SK-N-SH treated with all-trans-retinoic acid at 6 μM for 48 hours (cell line): ENCODE results near the gene IFT80.

ENCODE experiments used
- ARNTL ChIP-seq: fragments of 450-650 bp; formaldehyde crosslinking; IDR thresholded peaks from 2 replicates; pipeline ENCODE4 v1.5.0; 2020; ENCODE audit warnings: low read depth, mild to moderate bottlenecking, moderate library complexity, borderline replicate concordance
- BACH2 ChIP-seq: fragments of 250-450 bp; sonication (Bioruptor Pico); IDR thresholded peaks from 2 replicates; pipeline ENCODE4 v1.9.0; 2021; ENCODE audit warnings: mild to moderate bottlenecking, borderline replicate concordance
- OSR1 ChIP-seq: fragments of 250-450 bp; sonication (Bioruptor Pico); IDR thresholded peaks from 2 replicates; pipeline ENCODE4 v1.8.0; 2022; ENCODE audit warnings: moderate library complexity, mild to moderate bottlenecking, inconsistent platforms
- PATZ1 ChIP-seq: fragments of 250-450 bp; sonication (Bioruptor Pico); IDR thresholded peaks from 2 replicates; pipeline ENCODE4 v1.8.0; 2020; ENCODE audit warnings: mild to moderate bottlenecking, moderate library complexity, borderline replicate concordance
- RARB ChIP-seq: fragments of 250-450 bp; sonication (Bioruptor Pico); IDR thresholded peaks from 2 replicates; pipeline ENCODE4 v1.8.0; 2021; ENCODE audit warnings: mild to moderate bottlenecking, moderate library complexity
- TCF4 ChIP-seq: fragments of 250-450 bp; sonication (Bioruptor Pico); IDR thresholded peaks from 2 replicates; pipeline ENCODE4 v1.8.0; 2021; ENCODE audit warnings: mild to moderate bottlenecking, moderate library complexity, borderline replicate concordance
- TOX ChIP-seq: fragments of 250-450 bp; sonication (Bioruptor Pico); IDR thresholded peaks from 2 replicates; pipeline ENCODE4 v1.8.0; 2021; ENCODE audit warnings: mild to moderate bottlenecking, moderate library complexity, borderline replicate concordance
- ZC3H10 ChIP-seq: fragments of 250-450 bp; sonication (Bioruptor Pico); IDR thresholded peaks from 2 replicates; pipeline ENCODE4 v1.5.1; 2021; ENCODE audit warnings: mild to moderate bottlenecking, moderate library complexity
- ZFP3 ChIP-seq: fragments of 250-450 bp; sonication (Bioruptor Pico); IDR thresholded peaks from 2 replicates; pipeline ENCODE4 v1.5.0; 2020; ENCODE audit warnings: mild to moderate bottlenecking, moderate library complexity
- ZFP30 ChIP-seq: fragments of 450-650 bp; formaldehyde crosslinking; IDR thresholded peaks from 2 replicates; pipeline ENCODE4 v1.5.0; 2022; ENCODE audit warnings: mild to moderate bottlenecking, moderate library complexity
- ZNF70 ChIP-seq: fragments of 450-650 bp; formaldehyde crosslinking; IDR thresholded peaks from 2 replicates; pipeline ENCODE4 v1.5.0; 2020; ENCODE audit warnings: mild to moderate bottlenecking, moderate library complexity
- ZNF8 ChIP-seq: fragments of 450-650 bp; formaldehyde crosslinking; IDR thresholded peaks from 2 replicates; pipeline ENCODE4 v1.5.0; 2020; ENCODE audit warnings: mild to moderate bottlenecking, moderate library complexity
- TF ChIP-seq, protein P1 (sequence below): fragments of 250-450 bp; sonication (Bioruptor Pico); IDR thresholded peaks from 2 replicates; pipeline ENCODE4 v1.8.0; 2021; ENCODE audit warnings: low read depth, mild to moderate bottlenecking, moderate library complexity, borderline replicate concordance

DNA sequence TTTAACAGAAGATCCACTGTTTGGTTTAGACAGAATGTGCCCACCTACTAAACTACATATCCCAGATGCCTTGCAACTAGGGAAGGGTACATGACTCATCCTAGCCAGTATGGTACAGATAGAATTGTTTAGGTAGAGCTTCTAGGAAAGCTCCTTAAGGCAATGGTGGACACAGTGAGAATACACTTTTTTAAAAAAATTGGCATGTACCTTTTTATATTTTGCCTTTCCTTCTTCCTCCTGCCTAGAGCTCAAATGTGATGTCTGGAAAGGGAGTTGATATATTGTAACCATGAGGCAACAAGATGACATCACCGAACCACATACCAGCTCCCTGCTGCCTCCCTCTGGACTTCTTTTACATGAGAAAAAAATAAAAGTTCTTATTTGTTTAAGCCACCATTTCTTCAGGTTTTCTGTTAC, 188.2 kb downstream of the IFT80 start:
- no peak for TF ChIP-seq ZNF8 (CRISPR knock-in tag)
- TF ChIP-seq OSR1 (CRISPR knock-in tag), result no peak
- TF ChIP-seq, protein P1, sequence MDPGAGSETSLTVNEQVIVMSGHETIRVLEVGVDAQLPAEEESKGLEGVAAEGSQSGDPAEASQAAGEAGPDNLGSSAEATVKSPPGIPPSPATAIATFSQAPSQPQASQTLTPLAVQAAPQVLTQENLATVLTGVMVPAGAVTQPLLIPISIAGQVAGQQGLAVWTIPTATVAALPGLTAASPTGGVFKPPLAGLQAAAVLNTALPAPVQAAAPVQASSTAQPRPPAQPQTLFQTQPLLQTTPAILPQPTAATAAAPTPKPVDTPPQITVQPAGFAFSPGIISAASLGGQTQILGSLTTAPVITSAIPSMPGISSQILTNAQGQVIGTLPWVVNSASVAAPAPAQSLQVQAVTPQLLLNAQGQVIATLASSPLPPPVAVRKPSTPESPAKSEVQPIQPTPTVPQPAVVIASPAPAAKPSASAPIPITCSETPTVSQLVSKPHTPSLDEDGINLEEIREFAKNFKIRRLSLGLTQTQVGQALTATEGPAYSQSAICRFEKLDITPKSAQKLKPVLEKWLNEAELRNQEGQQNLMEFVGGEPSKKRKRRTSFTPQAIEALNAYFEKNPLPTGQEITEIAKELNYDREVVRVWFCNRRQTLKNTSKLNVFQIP (CRISPR knock-in tag), result no peak
- TF ChIP-seq ZC3H10 (CRISPR knock-in tag), result no peak
- TF ChIP-seq ARNTL (CRISPR knock-in tag), result no peak
- no peak for TF ChIP-seq BACH2 (CRISPR knock-in tag)
- TF ChIP-seq ZFP30 (CRISPR knock-in tag), result no peak
- TF ChIP-seq RARB (CRISPR knock-in tag), result no peak
- TF ChIP-seq TOX (CRISPR knock-in tag), result no peak
- TF ChIP-seq ZFP3 (CRISPR knock-in tag), result no peak
- TF ChIP-seq PATZ1 (CRISPR knock-in tag), result no peak
- TF ChIP-seq ZNF70 (CRISPR knock-in tag), result no peak
- no peak for TF ChIP-seq TCF4 (CRISPR knock-in tag)
